Vagina (tissue), 2 donors: ENCODE measurements around the gene SLC35F1.

Experiments
- CTCF ChIP-seq, 3 experiments: fragments of 450-650 bp in 2 of 3; fragments of 200-600 bp in 1 of 3; sonication (generic) in 1 of 3; IDR thresholded peaks; one replicate each; pipeline ENCODE4 v1.5.1; 2017 to 2019; ENCODE audit warnings: antibody characterized with exemption in 3 of 3, mild to moderate bottlenecking in 2 of 3, moderate library complexity in 2 of 3
- POLR2A ChIP-seq, 2 donors: fragments of 450-650 bp; IDR thresholded peaks; one replicate each; pipeline ENCODE4 v1.6.1; 2017; ENCODE audit warnings: antibody characterized with exemption in 2 of 2, mild to moderate bottlenecking in 2 of 2, moderate library complexity in 2 of 2
- POLR2AphosphoS5 ChIP-seq, 2 donors: sonication (generic); formaldehyde crosslinking; IDR thresholded peaks; one replicate each; pipeline ENCODE4 v1.9.0; 2017; ENCODE audit warnings: antibody characterized with exemption in 2 of 2, mild to moderate bottlenecking in 2 of 2, low read depth in 1 of 2; ENCODE audit not compliant: insufficient read depth in 1 of 2

- no peak for TF ChIP-seq CTCF (IDR thresholded peaks at IDR 0.05)
- no peak for TF ChIP-seq POLR2AphosphoS5 (IDR thresholded peaks at IDR 0.05; ENCODE audit: insufficient read depth in 1 of 2, low read depth in 1 of 2)
- no peak for TF ChIP-seq POLR2A (IDR thresholded peaks at IDR 0.05)
These were observed 190.5 kb downstream of the SLC35F1 start for GRCh38 chr6:118097576-118097975.
